ENCODE results near the gene CNMD.
"Not testable (repeated sequence)": the region's sequence is repeated elsewhere in the genome, so short reads cannot be mapped to it uniquely, and the experiment has no call there.

CNMD gene

GRCh38 chr13:52686376-52686775, 53.2 kb downstream of the CNMD start:
- DNase-seq (ENCODE audit: low read depth) = no peak

- DNase-seq (ENCODE audit: low read depth) = not testable (repeated sequence)
These were observed 53.8 kb downstream of the CNMD start for GRCh38 chr13:52685806-52686205.

GRCh38 chr13:52677823-52678222, 61.8 kb downstream of the CNMD start:
- DNase-seq (ENCODE audit: low read depth) = no peak

- no peak for DNase-seq (ENCODE audit: low read depth)
These were observed 66.2 kb downstream of the CNMD start for GRCh38 chr13:52673465-52673864.

- no peak for DNase-seq (ENCODE audit: low read depth)
These were observed 68.9 kb downstream of the CNMD start for GRCh38 chr13:52670726-52671125.

- DNase-seq (ENCODE audit: low read depth) = no peak
These were observed 69.9 kb downstream of the CNMD start for GRCh38 chr13:52669677-52670076.

GRCh38 chr13:52665325-52665724, 74.3 kb downstream of the CNMD start:
- DNase-seq (ENCODE audit: low read depth) = no peak

- no peak for DNase-seq (ENCODE audit: low read depth)
These were observed 75.3 kb downstream of the CNMD start for GRCh38 chr13:52664272-52664671.

GRCh38 chr13:52659340-52659739, 80.3 kb downstream of the CNMD start:
- no peak for DNase-seq (ENCODE audit: low read depth)
